ENCODE results near the gene SMPD4.
"Not testable (repeated sequence)": the region's sequence is repeated elsewhere in the genome, so short reads cannot be mapped to it uniquely, and the experiment has no call there.

GRCh38 chr2:130120924-130121323 is 60.5 kb downstream of the SMPD4 start:
- TF ChIP-seq EZH2 (IDR thresholded peaks at IDR 0.05; ENCODE audit: insufficient read depth, low read length); CTCF (IDR thresholded peaks at IDR 0.05; ENCODE audit: insufficient read depth, low read depth, low read length): not testable (repeated sequence)
